Fibroblast of skin of back (primary cell): ENCODE measurements around the gene TRIM13.
"Not testable (repeated sequence)": the region's sequence is repeated elsewhere in the genome, so short reads cannot be mapped to it uniquely, and the experiment has no call there.

ENCODE experiments used
- DNase-seq: peaks from one replicate; pipeline ENCODE4 v3.0.0-alpha.2; 2013

TRIM13 gene

DNA sequence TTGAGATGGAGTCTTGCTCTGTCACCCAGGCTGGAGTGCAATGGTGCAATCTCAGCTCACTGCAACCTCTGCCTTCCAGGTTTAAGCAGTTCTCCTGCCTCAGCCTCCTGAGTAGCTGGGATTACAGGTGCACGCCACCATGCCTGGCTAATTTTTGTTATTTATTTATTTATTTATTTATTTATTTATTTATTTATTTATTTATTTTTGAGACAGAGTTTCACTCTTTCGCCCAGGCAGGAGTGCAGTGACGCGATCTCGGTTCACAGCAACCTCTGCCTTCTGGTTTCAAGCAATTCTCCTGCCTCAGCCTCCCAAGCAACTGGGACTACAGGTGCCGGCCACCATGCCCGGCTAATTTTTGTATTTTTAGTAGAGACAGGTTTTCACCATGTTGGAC, 65.5 kb downstream of the TRIM13 start:
- DNase-seq: not testable (repeated sequence)

GRCh38 chr13:50065712-50066111, 68.9 kb downstream of the TRIM13 start:
- DNase-seq: no peak
